ENCODE measurements around the gene COL6A2.
A peak's percentile ranks its signal among the peaks of the same experiment; 100 is the strongest.

COL6A2 gene

GRCh38 chr21:46079352-46080170 is 18.4 kb upstream of the COL6A2 start:
- peak; percentile 86 for DNase-seq

GRCh38 chr21:46080171-46081021 is 17.5 kb upstream of the COL6A2 start:
- peak; percentile 54 for DNase-seq

GRCh38 chr21:46081022-46081861 is 16.7 kb upstream of the COL6A2 start:
- peak; percentile 52 for DNase-seq

GRCh38 chr21:46081862-46082712 is 15.8 kb upstream of the COL6A2 start:
- peak; percentile 35 for DNase-seq

- DNase-seq = no peak
Observed at GRCh38 chr21:46082713-46082962, 15.3 kb upstream of the COL6A2 start.

GRCh38 chr21:46082963-46083790 is 14.7 kb upstream of the COL6A2 start:
- peak; percentile 56 for DNase-seq

- peak; percentile 43 for DNase-seq
Observed at GRCh38 chr21:46083791-46084561, 13.9 kb upstream of the COL6A2 start.

GRCh38 chr21:46084709-46085108 is 13.2 kb upstream of the COL6A2 start:
- peak; percentile 18 for DNase-seq

- DNase-seq = peak; percentile 14
Observed at GRCh38 chr21:46085259-46085658, 12.7 kb upstream of the COL6A2 start.

GRCh38 chr21:46087641-46088040 is 10.3 kb upstream of the COL6A2 start:
- no peak for DNase-seq

GRCh38 chr21:46088189-46088588 is 9.7 kb upstream of the COL6A2 start:
- DNase-seq = no peak

GRCh38 chr21:46089285-46089684 is 8.6 kb upstream of the COL6A2 start:
- peak; percentile 26 for DNase-seq

GRCh38 chr21:46091118-46091517 is 6.8 kb upstream of the COL6A2 start:
- peak; percentile 10 for DNase-seq

GRCh38 chr21:46091631-46092025 is 6.3 kb upstream of the COL6A2 start:
- peak; percentile 32 for DNase-seq

GRCh38 chr21:46092026-46092764 is 5.7 kb upstream of the COL6A2 start:
- peak; percentile 46 for DNase-seq

- DNase-seq = peak; percentile 41
Observed at GRCh38 chr21:46092811-46093667, 4.9 kb upstream of the COL6A2 start.

- peak; percentile 43 for DNase-seq
Observed at GRCh38 chr21:46093668-46094400, 4.1 kb upstream of the COL6A2 start.
